Testis (tissue), 3 donors: ENCODE results near the gene DBNDD2. TPM values are rescaled to one million over a fixed set of nuclear protein-coding genes. Genes with fewer than 3 reads are reported as not detected.

Experiments used
- DNase-seq: peaks from one replicate; pipeline ENCODE4 v3.0.0-alpha.2; 2019
- H3K27ac ChIP-seq, 2 donors: fragments of 200-600 bp; sonication (generic); one replicate each; pipeline ENCODE4 v1.5.1; 2019
- H3K27me3 ChIP-seq: fragments of 200-600 bp; sonication (generic); one replicate; pipeline ENCODE4 v1.5.1; 2019
- H3K36me3 ChIP-seq: fragments of 200-600 bp; sonication (generic); one replicate; pipeline ENCODE4 v1.5.1; 2017; ENCODE audit warnings: low read depth; ENCODE audit errors: missing control alignments
- H3K4me1 ChIP-seq: fragments of 200-600 bp; sonication (generic); one replicate; pipeline ENCODE4 v1.5.1; 2019
- H3K4me3 ChIP-seq, 2 donors: fragments of 200-600 bp; sonication (generic); one replicate each; pipeline ENCODE4 v1.5.1; 2017 to 2019
- H3K9me3 ChIP-seq: fragments of 200-600 bp; sonication (generic); one replicate; pipeline ENCODE4 v1.5.1; 2017
- POLR2A ChIP-seq: fragments of 450-650 bp; IDR thresholded peaks from one replicate; pipeline ENCODE4 v1.6.1; 2017; ENCODE audit warnings: antibody characterized with exemption, mild to moderate bottlenecking, moderate library complexity
- WGBS, 2 donors: methylation state at CpG; one replicate each; pipeline ENCODE4 v1.1.5; 2018; 5-methylcytosine and 5-hydroxymethylcytosine counted together
- intact Hi-C: fragments of 100-400 bp; cut with DNase I; formaldehyde crosslinking; loops from one replicate; pipeline ENCODE4 v1.15.1; 2023; ENCODE audit warnings: low total_unique reads
- polyA plus RNA-seq: library from polyadenylated mRNA; stranded (reverse); fragments of 350-450 nt; fragmentation: Illumina TruSeq; extraction: RNeasy Lipid Tissue Mini Kit (QIAGEN cat#74804); gene quantifications from one replicate; pipeline ENCODE4 v1.2.3, GENCODE V29; 2014; ENCODE audit warnings: low read depth, low replicate concordance; ENCODE audit not compliant: insufficient read depth
- total RNA-seq, 2 donors: library from RNA; depleted of rRNA; stranded (reverse); fragments of >200 nt; gene quantifications; one replicate each; pipeline ENCODE4 v1.2.3, GENCODE V29; 2016
- TF ChIP-seq, protein P1 (sequence below), 3 experiments: fragments of 450-650 bp in 2 of 3; fragments of 200-600 bp in 1 of 3; sonication (generic) in 1 of 3; IDR thresholded peaks; one replicate each; pipeline ENCODE4 v1.5.1; 2016 to 2019; ENCODE audit warnings: antibody characterized with exemption in 3 of 3, mild to moderate bottlenecking in 2 of 3, moderate library complexity in 1 of 3

DBNDD2 gene
- total and polyA plus RNA-seq, 3 donors from 2014 or later = 7.9 to 39.3 (median 10.0) TPM

DNA sequence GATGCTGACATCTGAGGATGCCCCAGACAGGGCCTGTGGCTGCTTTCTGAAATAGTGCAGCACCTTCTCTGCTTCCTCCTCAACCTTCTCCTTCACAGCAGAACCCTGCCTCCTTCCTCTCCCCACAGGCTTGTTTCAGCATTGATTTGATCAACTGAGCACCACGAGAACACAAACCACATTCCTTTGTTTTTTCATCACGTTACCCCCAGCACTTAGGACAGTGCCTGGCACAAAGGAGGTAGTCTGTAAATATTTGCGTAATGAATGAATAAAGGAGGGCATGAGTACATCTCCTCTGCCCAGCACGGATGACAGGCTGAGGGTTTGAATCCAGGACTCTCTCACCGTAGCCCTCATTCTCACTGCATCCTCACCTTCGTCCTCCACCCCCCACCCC is 40.2 kb downstream of the DBNDD2 start:
- Histone ChIP-seq H3K4me3 (no peak overlapping the region), H3K27ac (no peak overlapping the region), H3K9me3 (no peaks in the 10 kb centered on the region), H3K4me1 (no peaks in the 10 kb centered on the region), H3K27me3 (no peaks in the 10 kb centered on the region), H3K36me3 (no peaks in the 10 kb centered on the region)
- intact Hi-C loops = no loop called here
- 74 to 84% methylated on average over 6 of the region's 6 CpGs for WGBS, 2 donors
- DNase-seq = no peak
- TF ChIP-seq POLR2A = no peak
- TF ChIP-seq, protein P1, sequence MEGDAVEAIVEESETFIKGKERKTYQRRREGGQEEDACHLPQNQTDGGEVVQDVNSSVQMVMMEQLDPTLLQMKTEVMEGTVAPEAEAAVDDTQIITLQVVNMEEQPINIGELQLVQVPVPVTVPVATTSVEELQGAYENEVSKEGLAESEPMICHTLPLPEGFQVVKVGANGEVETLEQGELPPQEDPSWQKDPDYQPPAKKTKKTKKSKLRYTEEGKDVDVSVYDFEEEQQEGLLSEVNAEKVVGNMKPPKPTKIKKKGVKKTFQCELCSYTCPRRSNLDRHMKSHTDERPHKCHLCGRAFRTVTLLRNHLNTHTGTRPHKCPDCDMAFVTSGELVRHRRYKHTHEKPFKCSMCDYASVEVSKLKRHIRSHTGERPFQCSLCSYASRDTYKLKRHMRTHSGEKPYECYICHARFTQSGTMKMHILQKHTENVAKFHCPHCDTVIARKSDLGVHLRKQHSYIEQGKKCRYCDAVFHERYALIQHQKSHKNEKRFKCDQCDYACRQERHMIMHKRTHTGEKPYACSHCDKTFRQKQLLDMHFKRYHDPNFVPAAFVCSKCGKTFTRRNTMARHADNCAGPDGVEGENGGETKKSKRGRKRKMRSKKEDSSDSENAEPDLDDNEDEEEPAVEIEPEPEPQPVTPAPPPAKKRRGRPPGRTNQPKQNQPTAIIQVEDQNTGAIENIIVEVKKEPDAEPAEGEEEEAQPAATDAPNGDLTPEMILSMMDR (IDR thresholded peaks at IDR 0.05) = no peak

DNA sequence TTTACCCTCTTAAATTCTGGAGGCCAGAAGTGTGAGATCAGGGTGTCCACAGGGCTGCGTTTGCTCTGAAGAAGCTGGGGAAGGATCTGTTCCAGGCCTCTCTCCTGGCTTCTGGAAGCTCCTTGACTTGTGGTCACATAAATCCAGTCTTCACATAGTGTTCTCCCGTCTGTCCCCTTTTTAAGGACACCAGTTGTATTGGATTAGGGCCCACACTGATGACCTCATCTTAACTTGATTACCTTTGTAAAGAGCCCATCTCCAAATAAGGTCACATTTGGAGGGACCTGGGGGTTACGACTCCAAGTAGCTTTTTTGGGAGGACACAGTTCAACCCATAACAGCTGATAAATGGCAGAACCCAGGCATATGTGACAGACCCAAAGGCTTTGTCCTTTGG is 41.4 kb downstream of the DBNDD2 start:
- Histone ChIP-seq H3K36me3 (no peaks in the 10 kb centered on the region), H3K9me3 (no peaks in the 10 kb centered on the region), H3K4me1 (no peaks in the 10 kb centered on the region), H3K4me3 (no peak overlapping the region), H3K27me3 (no peaks in the 10 kb centered on the region), H3K27ac (no peak overlapping the region)
- 45 to 55% methylated on average over 3 of the region's 3 CpGs for WGBS, 2 donors
- no peak for DNase-seq
- intact Hi-C loops = no loop called here
- no peak for TF ChIP-seq POLR2A
- TF ChIP-seq, protein P1 (IDR thresholded peaks at IDR 0.05) = no peak

DNA sequence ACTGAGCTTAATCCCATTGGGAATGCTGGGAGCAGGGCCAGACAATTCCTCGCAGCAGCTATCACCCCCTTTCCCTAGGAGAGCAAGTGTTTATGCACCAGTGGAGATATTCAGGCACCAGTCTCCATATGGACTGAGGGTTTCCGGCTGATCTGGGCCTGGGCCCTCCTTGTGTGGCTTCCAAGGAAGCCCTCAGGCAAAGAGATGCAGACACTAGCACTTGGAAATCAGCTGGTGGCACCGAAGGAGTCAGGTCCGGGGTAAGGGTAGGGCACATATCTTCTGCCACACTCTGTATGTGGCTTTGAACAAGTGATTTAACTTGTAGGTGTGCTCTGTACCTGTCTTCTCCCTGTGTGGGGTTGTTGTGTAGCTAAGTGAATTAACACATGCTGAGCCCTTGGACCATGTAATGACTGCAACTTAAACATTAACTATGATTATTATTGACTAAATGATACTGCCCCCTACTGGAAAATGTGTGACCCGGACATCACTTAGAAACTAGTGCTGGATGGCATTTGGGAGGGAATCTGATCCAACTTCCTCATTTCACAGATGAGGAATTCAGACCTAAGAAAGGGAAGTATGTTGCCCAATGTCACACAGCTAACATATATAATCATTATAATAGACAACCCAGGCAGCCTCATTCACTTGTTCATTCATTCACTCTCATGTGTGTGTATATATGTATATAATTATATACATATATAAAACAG is 42.2 kb downstream of the DBNDD2 start:
- Histone ChIP-seq H3K9me3 (no peaks in the 10 kb centered on the region), H3K27ac (no peak overlapping the region), H3K27me3 (no peaks in the 10 kb centered on the region), H3K4me1 (no peaks in the 10 kb centered on the region), H3K4me3 (no peak overlapping the region), H3K36me3 (no peaks in the 10 kb centered on the region)
- intact Hi-C loops = no loop called here
- 66 to 74% methylated on average over 4 to 5 of the region's 5 CpGs for WGBS, 2 donors
- TF ChIP-seq, protein P1 (IDR thresholded peaks at IDR 0.05) = peak in 2 of 3 experiments; percentile 49 to 57
- TF ChIP-seq POLR2A = no peak
- peak; percentile 30 for DNase-seq

DNA sequence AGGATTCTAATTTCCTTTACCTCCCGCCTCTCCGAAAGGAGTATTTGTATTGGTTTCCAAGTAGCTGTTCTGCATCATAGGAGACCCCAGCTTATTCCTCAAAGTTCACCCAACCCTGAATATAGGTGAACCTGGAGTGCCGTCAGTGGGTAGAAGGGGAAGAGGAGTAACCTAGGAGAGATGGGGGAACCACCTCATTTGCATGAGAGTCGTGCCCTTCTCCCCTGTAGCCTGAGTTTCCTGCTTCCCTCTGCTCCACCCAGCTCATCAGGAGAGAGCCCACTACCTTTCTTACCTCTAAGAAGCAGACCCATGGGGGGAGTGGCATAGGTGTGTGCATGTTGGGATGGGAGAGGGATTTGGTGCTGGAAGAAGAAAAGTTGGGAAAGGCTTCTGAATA is 44.1 kb downstream of the DBNDD2 start:
- TF ChIP-seq, protein P1 (IDR thresholded peaks at IDR 0.05) = no peak
- TF ChIP-seq POLR2A = no peak
- Histone ChIP-seq H3K9me3 (no peaks in the 10 kb centered on the region), H3K36me3 (no peaks in the 10 kb centered on the region), H3K4me1 (no peaks in the 10 kb centered on the region), H3K27ac (no peak overlapping the region), H3K4me3 (no peak overlapping the region), H3K27me3 (no peaks in the 10 kb centered on the region)
- intact Hi-C loops = no loop called here
- no peak for DNase-seq
- WGBS, 2 donors = 67 to 70% methylated on average over 4 of the region's 4 CpGs
